Measurements from ENCODE around the gene SLC2A13. TPM values are rescaled to one million over a fixed set of nuclear protein-coding genes. Genes with fewer than 3 reads are reported as not detected.

The SLC2A13 gene
- total RNA-seq, 2 donors from 2014 or later: 10.3 to 12.9 TPM

DNA sequence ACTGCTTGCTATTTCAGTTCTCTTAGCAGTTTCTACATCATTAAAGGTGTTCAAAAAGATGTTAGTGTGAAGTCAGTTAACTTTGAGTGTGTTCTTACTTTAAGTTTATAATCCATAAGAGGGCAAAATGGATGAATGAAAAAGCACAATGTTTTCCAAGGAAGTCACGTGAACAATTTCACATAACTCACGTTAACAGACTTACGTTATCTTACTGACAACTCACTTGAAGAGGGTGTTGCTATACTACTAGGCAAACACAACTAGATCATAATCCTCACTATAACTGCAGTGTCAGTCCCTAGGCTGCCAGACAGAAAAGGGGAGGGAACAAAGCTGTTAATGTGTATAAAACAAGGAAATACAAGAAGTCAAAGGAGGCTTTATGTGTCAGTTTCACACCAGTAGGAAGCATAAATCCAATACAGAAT lies 6.4 kb downstream of the SLC2A13 start:
- no peak overlapping the region for H3K4me3 Mint-ChIP-seq

DNA sequence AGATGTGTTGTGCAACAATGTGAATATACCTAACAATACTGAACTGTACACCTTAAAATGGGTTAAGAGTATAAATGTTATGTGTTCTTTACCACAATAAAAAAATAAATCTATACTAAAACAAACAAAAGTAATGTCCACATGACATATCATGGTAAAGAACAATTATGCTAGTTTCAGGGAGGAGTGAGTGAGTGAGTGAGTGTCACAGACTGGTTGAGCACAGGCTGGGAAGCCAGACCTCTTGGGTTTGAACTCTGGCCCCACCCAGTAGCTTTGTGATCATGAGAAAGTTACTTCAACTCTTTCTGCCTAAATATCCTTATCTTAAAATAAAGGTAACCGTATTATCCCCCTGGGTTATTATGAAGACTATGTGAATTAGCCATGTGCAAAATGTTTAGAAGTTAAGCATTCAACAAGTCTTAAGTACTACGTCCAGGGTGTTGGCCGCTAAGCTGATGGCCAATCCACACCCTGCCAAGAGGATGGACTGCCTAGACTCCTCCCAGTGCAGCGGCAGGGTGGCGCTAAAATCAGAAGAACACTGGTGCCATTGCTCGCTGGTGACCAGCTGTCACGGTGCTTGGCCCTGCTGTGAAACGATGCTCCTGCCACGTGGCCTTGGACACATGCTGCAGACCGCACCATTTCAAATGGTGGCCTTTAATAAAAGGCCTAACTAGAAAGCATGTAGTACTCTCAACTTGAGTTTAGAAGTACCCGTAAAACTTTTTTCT lies 7.3 kb downstream of the SLC2A13 start:
- Mint-ChIP-seq H3K27ac (no peak overlapping the region), H3K36me3 (ENCODE audit: low read depth) (peaks cover 3% of the 10 kb centered on the region), H3K27me3 (ENCODE audit: insufficient read depth) (no peaks in the 10 kb centered on the region), H3K4me1 (peaks cover 43% of the 10 kb centered on the region), H3K9me3 (no peaks in the 10 kb centered on the region), H3K4me3 (no peak overlapping the region)
- no peak overlapping the region for H3K9ac ChIP-seq (ENCODE audit: extremely low read depth, low read length, poor library complexity, severe bottlenecking)
- DNase-seq: no peak
- H3K27ac ChIP-seq (ENCODE audit: low read depth, low read length): no peak overlapping the region
- H3K4me3 ChIP-seq (ENCODE audit: low read length): no peak overlapping the region
- H3K9me3 ChIP-seq (ENCODE audit: control insufficient read depth, low read length): no peaks in the 10 kb centered on the region
- TF ChIP-seq, protein P1, sequence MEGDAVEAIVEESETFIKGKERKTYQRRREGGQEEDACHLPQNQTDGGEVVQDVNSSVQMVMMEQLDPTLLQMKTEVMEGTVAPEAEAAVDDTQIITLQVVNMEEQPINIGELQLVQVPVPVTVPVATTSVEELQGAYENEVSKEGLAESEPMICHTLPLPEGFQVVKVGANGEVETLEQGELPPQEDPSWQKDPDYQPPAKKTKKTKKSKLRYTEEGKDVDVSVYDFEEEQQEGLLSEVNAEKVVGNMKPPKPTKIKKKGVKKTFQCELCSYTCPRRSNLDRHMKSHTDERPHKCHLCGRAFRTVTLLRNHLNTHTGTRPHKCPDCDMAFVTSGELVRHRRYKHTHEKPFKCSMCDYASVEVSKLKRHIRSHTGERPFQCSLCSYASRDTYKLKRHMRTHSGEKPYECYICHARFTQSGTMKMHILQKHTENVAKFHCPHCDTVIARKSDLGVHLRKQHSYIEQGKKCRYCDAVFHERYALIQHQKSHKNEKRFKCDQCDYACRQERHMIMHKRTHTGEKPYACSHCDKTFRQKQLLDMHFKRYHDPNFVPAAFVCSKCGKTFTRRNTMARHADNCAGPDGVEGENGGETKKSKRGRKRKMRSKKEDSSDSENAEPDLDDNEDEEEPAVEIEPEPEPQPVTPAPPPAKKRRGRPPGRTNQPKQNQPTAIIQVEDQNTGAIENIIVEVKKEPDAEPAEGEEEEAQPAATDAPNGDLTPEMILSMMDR (conservative IDR thresholded peaks at IDR 0.05): no peak
- no peaks in the 10 kb centered on the region for H3K27me3 ChIP-seq (ENCODE audit: control insufficient read depth, insufficient read depth, low read length, poor library complexity, severe bottlenecking)
- no peaks in the 10 kb centered on the region for H3K36me3 ChIP-seq (ENCODE audit: control insufficient read depth, insufficient read depth, low read length)
- WGBS, 2 experiments (ENCODE audit: insufficient coverage in 1 of 2, insufficient read length in 1 of 2): 95 to 99% methylated on average over 9 to 10 of the region's 11 CpGs
- H3K4me1 ChIP-seq (ENCODE audit: control insufficient read depth, insufficient read depth, low read length): peaks cover 8% of the 10 kb centered on the region

More for the DNA sequence above, 6.4 kb downstream of the SLC2A13 start:
- H3K4me3 ChIP-seq (ENCODE audit: low read length): no peak overlapping the region
- TF ChIP-seq, protein P1 (conservative IDR thresholded peaks at IDR 0.05): no peak
- peaks cover 3% of the 10 kb centered on the region for H3K27me3 ChIP-seq (ENCODE audit: control insufficient read depth, insufficient read depth, low read length, poor library complexity, severe bottlenecking)
- Mint-ChIP-seq H3K36me3 (ENCODE audit: low read depth) (peaks cover 3% of the 10 kb centered on the region), H3K27ac (no peak overlapping the region), H3K9me3 (no peaks in the 10 kb centered on the region), H3K4me1 (peaks cover 51% of the 10 kb centered on the region), H3K27me3 (ENCODE audit: insufficient read depth) (peaks cover 2% of the 10 kb centered on the region)
- H3K9ac ChIP-seq (ENCODE audit: extremely low read depth, low read length, poor library complexity, severe bottlenecking): no peak overlapping the region
- 84% methylated on average over 3 of the region's 3 CpGs; no CpG with 5 or more reads in 1 of the 2 experiments for WGBS, 2 experiments (ENCODE audit: insufficient coverage in 1 of 2, insufficient read length in 1 of 2)
- H3K9me3 ChIP-seq (ENCODE audit: control insufficient read depth, low read length): no peaks in the 10 kb centered on the region
- no peak for DNase-seq
- H3K4me1 ChIP-seq (ENCODE audit: control insufficient read depth, insufficient read depth, low read length): peaks cover 8% of the 10 kb centered on the region
- H3K27ac ChIP-seq (ENCODE audit: low read depth, low read length): no peak overlapping the region
- no peaks in the 10 kb centered on the region for H3K36me3 ChIP-seq (ENCODE audit: control insufficient read depth, insufficient read depth, low read length)

DNA sequence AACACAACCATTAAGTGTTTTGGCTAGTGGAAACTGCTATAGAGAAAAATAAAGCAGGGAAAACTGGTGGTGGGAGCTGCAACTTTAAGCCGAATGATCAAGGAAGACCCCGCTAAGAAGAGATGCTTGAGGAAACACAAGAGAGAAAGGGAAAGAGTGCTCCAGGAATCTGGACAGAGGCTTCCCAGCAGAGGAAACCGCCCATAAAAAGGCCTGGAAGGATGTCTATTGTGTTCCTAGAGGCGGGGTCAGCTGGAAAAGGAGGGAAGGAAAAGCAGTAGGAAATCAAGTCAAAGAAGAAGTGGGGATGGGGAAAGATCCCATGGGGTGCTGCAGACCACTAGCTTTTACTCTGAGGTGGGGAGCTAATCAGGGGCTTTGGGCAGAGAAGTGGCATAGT lies 12.4 kb downstream of the SLC2A13 start:
- no peaks in the 10 kb centered on the region for H3K9me3 Mint-ChIP-seq
- Histone ChIP-seq H3K27me3 (ENCODE audit: control insufficient read depth, insufficient read depth, low read length, poor library complexity, severe bottlenecking) (no peaks in the 10 kb centered on the region), H3K4me1 (ENCODE audit: control insufficient read depth, insufficient read depth, low read length) (no peaks in the 10 kb centered on the region), H3K4me3 (ENCODE audit: low read length) (no peak overlapping the region), H3K9me3 (ENCODE audit: control insufficient read depth, low read length) (no peaks in the 10 kb centered on the region), H3K27ac (ENCODE audit: low read depth, low read length) (no peak overlapping the region), H3K36me3 (ENCODE audit: control insufficient read depth, insufficient read depth, low read length) (no peaks in the 10 kb centered on the region), H3K9ac (ENCODE audit: extremely low read depth, low read length, poor library complexity, severe bottlenecking) (no peak overlapping the region)
- H3K27me3 Mint-ChIP-seq (ENCODE audit: insufficient read depth): no peaks in the 10 kb centered on the region
- no peak overlapping the region for H3K27ac Mint-ChIP-seq
- H3K36me3 Mint-ChIP-seq (ENCODE audit: low read depth): peaks cover 1% of the 10 kb centered on the region
- peaks cover 5% of the 10 kb centered on the region for H3K4me1 Mint-ChIP-seq
- TF ChIP-seq, protein P1 (conservative IDR thresholded peaks at IDR 0.05): no peak
- DNase-seq: no peak
- 91 to 93% methylated on average over 3 to 4 of the region's 4 CpGs for whole genome bisulfite sequencing, 2 experiments (ENCODE audit: insufficient coverage in 1 of 2, insufficient read length in 1 of 2)
- no peak overlapping the region for H3K4me3 Mint-ChIP-seq
